ENCODE data around the gene OPRL1.
A peak's percentile ranks its signal among the peaks of the same experiment; 100 is the strongest.

The OPRL1 gene

GRCh38 chr20:64080813-64081623 lies 1.1 kb downstream of the OPRL1 start:
- H4K8ac ChIP-seq (ENCODE audit: low read depth, low read length): no peak overlapping the region
- no peak overlapping the region for H3K27ac ChIP-seq (ENCODE audit: low read depth, low read length)
- H3K27me3 ChIP-seq (ENCODE audit: insufficient read depth, low read length): peaks cover 28% of the 10 kb centered on the region
- no peak overlapping the region for H3K4me2 ChIP-seq (ENCODE audit: low read length)
- H4K91ac ChIP-seq (ENCODE audit: low read depth, low read length): no peak overlapping the region
- peaks cover 10% of the 10 kb centered on the region for H3K79me2 ChIP-seq (ENCODE audit: control insufficient read depth, insufficient read depth, low read length, poor library complexity)
- H3K4me1 ChIP-seq (ENCODE audit: control insufficient read depth in 1 of 2, insufficient read depth in 2 of 2, low read length in 2 of 2): peaks cover 14 to 25% of the 10 kb centered on the region in 2 experiments
- no peak overlapping the region for H2AK5ac ChIP-seq (ENCODE audit: low read length)
- H3K4me3 ChIP-seq (ENCODE audit: low read depth, low read length): no peak overlapping the region
- WGBS (ENCODE audit: extremely low coverage, insufficient coverage, insufficient read length): no CpG with 5 or more reads among the region's 17 CpGs
- H3K4ac ChIP-seq (ENCODE audit: low read depth, low read length): no peak overlapping the region
- H4K12ac ChIP-seq (ENCODE audit: low read depth, low read length): no peak overlapping the region
- H3K14ac ChIP-seq (ENCODE audit: low read length): no peak overlapping the region
- H2AFZ ChIP-seq (ENCODE audit: insufficient read depth, low read length, poor library complexity): no peak overlapping the region
- no peaks in the 10 kb centered on the region for H3K9me3 ChIP-seq (ENCODE audit: insufficient read depth, low read depth, low read length)
- no peak overlapping the region for H2BK120ac ChIP-seq (ENCODE audit: insufficient read depth, low read length, poor library complexity)
- H3K9ac ChIP-seq (ENCODE audit: low read length): no peak overlapping the region
- no peak overlapping the region for H2BK5ac ChIP-seq (ENCODE audit: low read depth, low read length, poor library complexity)
- H3K23ac ChIP-seq (ENCODE audit: low read length): no peak overlapping the region
- DNase-seq: no peak
- H3K79me1 ChIP-seq (ENCODE audit: low read length): peaks cover 11% of the 10 kb centered on the region
- no peak overlapping the region for H3K18ac ChIP-seq (ENCODE audit: low read length)
- no peak overlapping the region for H2BK12ac ChIP-seq (ENCODE audit: low read length)
- no peaks in the 10 kb centered on the region for H3K36me3 ChIP-seq (ENCODE audit: control insufficient read depth in 1 of 2, insufficient read depth in 2 of 2, low read length in 2 of 2)

GRCh38 chr20:64081624-64081964 lies 1.7 kb downstream of the OPRL1 start:
- no peak overlapping the region for H2AK5ac ChIP-seq (ENCODE audit: low read length)
- H3K79me2 ChIP-seq (ENCODE audit: control insufficient read depth, insufficient read depth, low read length, poor library complexity): peaks cover 10% of the 10 kb centered on the region
- no peak overlapping the region for H3K18ac ChIP-seq (ENCODE audit: low read length)
- no peak overlapping the region for H3K27ac ChIP-seq (ENCODE audit: low read depth, low read length)
- no peak overlapping the region for H4K8ac ChIP-seq (ENCODE audit: low read depth, low read length)
- H3K23ac ChIP-seq (ENCODE audit: low read length): no peak overlapping the region
- H3K36me3 ChIP-seq (ENCODE audit: control insufficient read depth in 1 of 2, insufficient read depth in 2 of 2, low read length in 2 of 2): no peaks in the 10 kb centered on the region
- H3K4me1 ChIP-seq (ENCODE audit: control insufficient read depth in 1 of 2, insufficient read depth in 2 of 2, low read length in 2 of 2): peaks cover 14 to 25% of the 10 kb centered on the region in 2 experiments
- no peak overlapping the region for H3K4ac ChIP-seq (ENCODE audit: low read depth, low read length)
- H3K9ac ChIP-seq (ENCODE audit: low read length): no peak overlapping the region
- no peak overlapping the region for H2BK5ac ChIP-seq (ENCODE audit: low read depth, low read length, poor library complexity)
- H3K4me3 ChIP-seq (ENCODE audit: low read depth, low read length): no peak overlapping the region
- H4K91ac ChIP-seq (ENCODE audit: low read depth, low read length): no peak overlapping the region
- H3K79me1 ChIP-seq (ENCODE audit: low read length): peaks cover 11% of the 10 kb centered on the region
- no peak overlapping the region for H2AFZ ChIP-seq (ENCODE audit: insufficient read depth, low read length, poor library complexity)
- no peak overlapping the region for H4K12ac ChIP-seq (ENCODE audit: low read depth, low read length)
- H3K4me2 ChIP-seq (ENCODE audit: low read length): no peak overlapping the region
- H3K27me3 ChIP-seq (ENCODE audit: insufficient read depth, low read length): peaks cover 28% of the 10 kb centered on the region
- H3K9me3 ChIP-seq (ENCODE audit: insufficient read depth, low read depth, low read length): peaks cover under 1% of the 10 kb centered on the region
- DNase-seq: no peak
- H3K14ac ChIP-seq (ENCODE audit: low read length): no peak overlapping the region
- no CpG with 5 or more reads among the region's 6 CpGs for WGBS (ENCODE audit: extremely low coverage, insufficient coverage, insufficient read length)
- no peak overlapping the region for H2BK12ac ChIP-seq (ENCODE audit: low read length)
- no peak overlapping the region for H2BK120ac ChIP-seq (ENCODE audit: insufficient read depth, low read length, poor library complexity)

- Histone ChIP-seq H3K18ac (ENCODE audit: low read length) (no peak overlapping the region), H3K27me3 (ENCODE audit: insufficient read depth, low read length) (peaks cover 28% of the 10 kb centered on the region), H3K4me2 (ENCODE audit: low read length) (peak overlapping the region; percentile 4), H2AFZ (ENCODE audit: insufficient read depth, low read length, poor library complexity) (no peak overlapping the region), H3K79me1 (ENCODE audit: low read length) (peaks cover 11% of the 10 kb centered on the region), H3K23ac (ENCODE audit: low read length) (no peak overlapping the region), H4K8ac (ENCODE audit: low read depth, low read length) (no peak overlapping the region), H3K36me3 (ENCODE audit: control insufficient read depth in 1 of 2, insufficient read depth in 2 of 2, low read length in 2 of 2) (no peaks in the 10 kb centered on the region), H3K9me3 (ENCODE audit: insufficient read depth, low read depth, low read length) (peaks cover 4% of the 10 kb centered on the region), H2BK5ac (ENCODE audit: low read depth, low read length, poor library complexity) (no peak overlapping the region), H3K27ac (ENCODE audit: low read depth, low read length) (no peak overlapping the region), H4K91ac (ENCODE audit: low read depth, low read length) (no peak overlapping the region), H3K79me2 (ENCODE audit: control insufficient read depth, insufficient read depth, low read length, poor library complexity) (peaks cover 10% of the 10 kb centered on the region), H3K14ac (ENCODE audit: low read length) (no peak overlapping the region), H3K9ac (ENCODE audit: low read length) (no peak overlapping the region), H3K4ac (ENCODE audit: low read depth, low read length) (no peak overlapping the region), H2AK5ac (ENCODE audit: low read length) (no peak overlapping the region), H2BK120ac (ENCODE audit: insufficient read depth, low read length, poor library complexity) (no peak overlapping the region), H3K4me1 (ENCODE audit: control insufficient read depth in 1 of 2, insufficient read depth in 2 of 2, low read length in 2 of 2) (peaks cover 14 to 25% of the 10 kb centered on the region in 2 experiments), H4K12ac (ENCODE audit: low read depth, low read length) (no peak overlapping the region), H3K4me3 (ENCODE audit: low read depth, low read length) (no peak overlapping the region), H2BK12ac (ENCODE audit: low read length) (no peak overlapping the region)
- no peak for DNase-seq
- WGBS (ENCODE audit: extremely low coverage, insufficient coverage, insufficient read length): no CpG with 5 or more reads among the region's 13 CpGs
Observed at GRCh38 chr20:64082126-64082731, 2.3 kb downstream of the OPRL1 start.

DNA sequence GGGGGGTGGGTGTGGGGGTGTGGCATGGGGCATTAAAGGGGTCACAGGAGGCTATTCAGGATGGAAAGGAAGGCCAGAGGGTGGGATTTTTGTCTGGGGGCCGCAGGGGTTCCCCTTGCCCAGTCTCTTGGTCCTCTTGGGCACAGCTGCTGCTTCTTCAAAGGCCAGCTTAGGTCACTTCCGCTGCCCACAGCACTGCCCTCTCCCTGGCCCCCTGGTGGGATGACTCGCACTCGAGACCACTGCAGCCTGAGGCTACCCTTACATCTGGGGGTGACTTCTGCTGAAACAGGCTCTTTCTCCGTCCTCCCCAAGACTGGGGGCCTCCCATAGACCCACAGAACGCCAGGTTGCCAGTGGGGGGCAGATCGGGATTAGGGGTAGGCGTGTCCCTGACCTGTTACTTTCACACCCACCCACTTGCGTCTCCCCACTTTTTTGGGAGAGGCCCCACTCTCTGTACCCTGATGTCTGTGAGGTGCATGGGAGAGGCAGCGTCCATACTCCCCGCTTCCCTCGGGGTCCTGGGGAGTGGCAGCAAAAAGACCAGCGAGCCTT lies 3.0 kb downstream of the OPRL1 start:
- no peak overlapping the region for H2BK12ac ChIP-seq (ENCODE audit: low read length)
- peaks cover 9% of the 10 kb centered on the region for H3K9me3 ChIP-seq (ENCODE audit: insufficient read depth, low read depth, low read length)
- H2BK5ac ChIP-seq (ENCODE audit: low read depth, low read length, poor library complexity): no peak overlapping the region
- no peak overlapping the region for H3K4ac ChIP-seq (ENCODE audit: low read depth, low read length)
- no peak overlapping the region for H4K8ac ChIP-seq (ENCODE audit: low read depth, low read length)
- H3K9ac ChIP-seq (ENCODE audit: low read length): no peak overlapping the region
- H2AFZ ChIP-seq (ENCODE audit: insufficient read depth, low read length, poor library complexity): no peak overlapping the region
- H2AK5ac ChIP-seq (ENCODE audit: low read length): no peak overlapping the region
- H3K79me2 ChIP-seq (ENCODE audit: control insufficient read depth, insufficient read depth, low read length, poor library complexity): peaks cover 10% of the 10 kb centered on the region
- peaks cover 28% of the 10 kb centered on the region for H3K27me3 ChIP-seq (ENCODE audit: insufficient read depth, low read length)
- no peak overlapping the region for H4K91ac ChIP-seq (ENCODE audit: low read depth, low read length)
- peak overlapping the region; percentile 91 for H3K4me2 ChIP-seq (ENCODE audit: low read length)
- H2BK120ac ChIP-seq (ENCODE audit: insufficient read depth, low read length, poor library complexity): no peak overlapping the region
- no peak overlapping the region for H4K12ac ChIP-seq (ENCODE audit: low read depth, low read length)
- H3K79me1 ChIP-seq (ENCODE audit: low read length): peaks cover 11% of the 10 kb centered on the region
- H3K4me1 ChIP-seq (ENCODE audit: control insufficient read depth in 1 of 2, insufficient read depth in 2 of 2, low read length in 2 of 2): peaks cover 14 to 25% of the 10 kb centered on the region in 2 experiments
- no peak overlapping the region for H3K27ac ChIP-seq (ENCODE audit: low read depth, low read length)
- no CpG with 5 or more reads among the region's 13 CpGs for WGBS (ENCODE audit: extremely low coverage, insufficient coverage, insufficient read length)
- no peak overlapping the region for H3K4me3 ChIP-seq (ENCODE audit: low read depth, low read length)
- no peak for DNase-seq
- no peak overlapping the region for H3K14ac ChIP-seq (ENCODE audit: low read length)
- H3K23ac ChIP-seq (ENCODE audit: low read length): no peak overlapping the region
- H3K18ac ChIP-seq (ENCODE audit: low read length): no peak overlapping the region
- no peaks in the 10 kb centered on the region for H3K36me3 ChIP-seq (ENCODE audit: control insufficient read depth in 1 of 2, insufficient read depth in 2 of 2, low read length in 2 of 2)
